IMR-90 (cell line): ENCODE measurements around the gene MMEL1. TPM values are rescaled to one million over a fixed set of nuclear protein-coding genes. Genes with fewer than 3 reads are reported as not detected.
"Not testable (repeated sequence)": the region's sequence is repeated elsewhere in the genome, so short reads cannot be mapped to it uniquely, and the experiment has no call there.

Experiments
- ATAC-seq: fragments of 200-7000 bp; cut with Tn5 transposase; 2 replicates; pipeline ENCODE4 v1.9.1; 2020; ENCODE audit warnings: low read depth, mild to moderate bottlenecking, moderate library complexity
- BruUV-seq: library from RNA; stranded (reverse); fragments of 400-500 nt; replicated peaks from 2 replicates; lab custom pipeline; 2021; lab: Mats Ljungman, UMichigan
- CTCF ChIA-PET: fragments of 300-600 bp; formaldehyde crosslinking; extraction: SDS; loops from one replicate; lab custom pipeline; 2021; ENCODE audit warnings: antibody characterized with exemption; lab: Yijun Ruan, JAX
- POLR2A ChIA-PET: fragments of 300-600 bp; sonication (Branson Sonifier 250); formaldehyde crosslinking; loops from one replicate; lab custom pipeline; 2022; ENCODE audit warnings: antibody characterized with exemption; ENCODE audit not compliant: unreplicated experiment; lab: Charles Lee
- DNase-seq: peaks from one replicate; pipeline ENCODE4 v3.0.0; 2013
- H2AFZ ChIP-seq: replicated peaks from 2 replicates; pipeline ENCODE3; 2013; ENCODE audit warnings: low read length, mild to moderate bottlenecking; ENCODE audit not compliant: poor library complexity
- H2AK5ac ChIP-seq: 2 replicates; pipeline ENCODE4 v1.6.1; 2013; ENCODE audit warnings: low read depth, low read length, inconsistent platforms
- H2AK9ac ChIP-seq: replicated peaks from 2 replicates; pipeline ENCODE3; 2013; ENCODE audit warnings: mild to moderate bottlenecking, low read depth, low read length, moderate library complexity; ENCODE audit not compliant: poor library complexity
- H2BK120ac ChIP-seq: 2 replicates; pipeline ENCODE4 v1.6.1; 2013; ENCODE audit warnings: low read depth, low read length, inconsistent platforms
- H2BK15ac ChIP-seq: 3 replicates; pipeline ENCODE4 v1.6.1; 2013; ENCODE audit warnings: low read depth, low read length, inconsistent platforms
- H2BK20ac ChIP-seq: 2 replicates; pipeline ENCODE4 v1.6.1; 2013; ENCODE audit warnings: low read depth, mild to moderate bottlenecking, inconsistent platforms, low read length, moderate library complexity
- H2BK5ac ChIP-seq: 2 replicates; pipeline ENCODE4 v1.6.1; 2013; ENCODE audit warnings: mild to moderate bottlenecking, low read depth, low read length, inconsistent platforms; ENCODE audit not compliant: poor library complexity, severe bottlenecking
- H3K14ac ChIP-seq: replicated peaks from 2 replicates; pipeline ENCODE4 v1.6.1; 2013; ENCODE audit warnings: low read depth, low read length, inconsistent platforms
- H3K18ac ChIP-seq: 2 replicates; pipeline ENCODE4 v1.6.1; 2013; ENCODE audit warnings: low read depth, low read length, control low read depth
- H3K23ac ChIP-seq: 2 replicates; pipeline ENCODE4 v1.6.1; 2013; ENCODE audit warnings: low read depth, low read length, inconsistent platforms
- H3K27ac ChIP-seq: 2 replicates; pipeline ENCODE4 v1.5.1; 2013; ENCODE audit warnings: mild to moderate bottlenecking, control low read depth, low read length; ENCODE audit not compliant: insufficient read depth
- H3K27me3 ChIP-seq: 2 replicates; pipeline ENCODE4 v1.6.1; 2013; ENCODE audit warnings: low read length; ENCODE audit not compliant: control insufficient read depth, insufficient read depth
- H3K36me3 ChIP-seq: 2 replicates; pipeline ENCODE4 v1.6.1; 2013; ENCODE audit warnings: low read length, mixed read lengths; ENCODE audit not compliant: control insufficient read depth, insufficient read depth
- H3K4ac ChIP-seq: 2 replicates; pipeline ENCODE4 v1.6.1; 2013; ENCODE audit warnings: low read depth, low read length, inconsistent platforms
- H3K4me1 ChIP-seq: 2 replicates; pipeline ENCODE4 v1.6.1; 2013; ENCODE audit warnings: low read length, mixed read lengths; ENCODE audit not compliant: control insufficient read depth, insufficient read depth
- H3K4me2 ChIP-seq: 2 replicates; pipeline ENCODE4 v1.6.1; 2013; ENCODE audit warnings: low read depth, mild to moderate bottlenecking, control low read depth, low read length, moderate library complexity
- H3K4me3 ChIP-seq: 2 replicates; pipeline ENCODE4 v1.5.1; 2013; ENCODE audit warnings: low read depth, mild to moderate bottlenecking, control low read depth, low read length, moderate library complexity; ENCODE audit not compliant: insufficient read depth
- H3K56ac ChIP-seq: 2 replicates; pipeline ENCODE4 v1.6.1; 2013; ENCODE audit warnings: low read length, inconsistent platforms; ENCODE audit not compliant: insufficient read depth; ENCODE audit errors: extremely low read depth
- H3K79me1 ChIP-seq, 2 experiments: 2 replicates each; pipeline ENCODE4 v1.6.1; 2013; ENCODE audit warnings: low read length in 2 of 2, inconsistent platforms in 1 of 2, low read depth in 1 of 2
- H3K9ac ChIP-seq: 2 replicates; pipeline ENCODE4 v1.6.1; 2013; ENCODE audit warnings: low read depth, low read length, control low read depth
- H3K9me1 ChIP-seq: 2 replicates; pipeline ENCODE4 v1.6.1; 2013; ENCODE audit warnings: low read length, inconsistent platforms; ENCODE audit not compliant: insufficient read depth
- H3K9me3 ChIP-seq: 2 replicates; pipeline ENCODE4 v1.6.1; 2013; ENCODE audit warnings: low read length; ENCODE audit not compliant: control insufficient read depth, insufficient read depth
- H4K20me1 ChIP-seq: 2 replicates; pipeline ENCODE4 v1.6.1; 2013; ENCODE audit warnings: low read length, inconsistent platforms; ENCODE audit not compliant: insufficient read depth
- H4K5ac ChIP-seq: 2 replicates; pipeline ENCODE4 v1.6.1; 2013; ENCODE audit warnings: mild to moderate bottlenecking, low read depth, low read length, control low read depth
- H4K8ac ChIP-seq, 2 experiments: 2 replicates each; pipeline ENCODE4 v1.6.1; 2013; ENCODE audit warnings: low read depth in 2 of 2, low read length in 2 of 2, control low read depth in 1 of 2, inconsistent platforms in 1 of 2
- H4K91ac ChIP-seq: 2 replicates; pipeline ENCODE4 v1.6.1; 2013; ENCODE audit warnings: low read depth, low read length, inconsistent platforms; ENCODE audit not compliant: insufficient read depth
- WGBS, 2 experiments: methylation state at CpG; one replicate each; pipeline versions ENCODE4 v1.1.5 to v1.1.7; 2013; ENCODE audit warnings: missing lambda C conversion rate in 2 of 2; ENCODE audit not compliant: insufficient read length in 1 of 2; ENCODE audit errors: extremely low coverage in 2 of 2; 5-methylcytosine and 5-hydroxymethylcytosine counted together
- dilution Hi-C: fragments of 300-500 bp; cut with HindIII; formaldehyde crosslinking; loops from one replicate; pipeline ENCODE4 v1.14.3; 2018; ENCODE audit warnings: low sequenced_read_pairs; ENCODE audit not compliant: unreplicated experiment
- in situ Hi-C: fragments of 300-500 bp; cut with MboI; formaldehyde crosslinking; loops from 3 replicates; pipeline ENCODE4 v1.14.3; 2019; ENCODE audit warnings: low sequenced_read_pairs, inconsistent platforms, mixed read lengths
- intact Hi-C: fragments of 100-400 bp; cut with micrococcal nuclease; formaldehyde crosslinking; loops from 2 replicates; pipeline ENCODE4 v1.10.0; 2022
- polyA plus RNA-seq, 3 experiments: library from polyadenylated mRNA; depleted of rRNA; stranded (reverse); fragments of >200 nt; gene quantifications; 2 replicates each; pipeline ENCODE4 v1.2.3, GENCODE V29; 2012; ENCODE audit warnings: low replicate concordance in 1 of 3
- total RNA-seq: library from RNA; depleted of rRNA; stranded (reverse); fragments of >200 nt; gene quantifications from 2 replicates; pipeline ENCODE4 v1.2.3, GENCODE V29; 2012

The MMEL1 gene
- total and polyA plus RNA-seq, 2 of the 4 experiments (the other 2 are of a cell fraction) = under 0.01 to 0.12 TPM

- POLR2A ChIA-PET, H3K23ac ChIP-seq, H2BK20ac ChIP-seq, H3K4me3 ChIP-seq, H3K27ac ChIP-seq, H4K8ac ChIP-seq, H3K14ac ChIP-seq, H3K18ac ChIP-seq, H2AK5ac ChIP-seq, ATAC-seq, H2BK15ac ChIP-seq, H3K4me1 ChIP-seq, H4K5ac ChIP-seq, H3K9ac ChIP-seq, H3K79me1 ChIP-seq, dilution Hi-C loops, H2BK5ac ChIP-seq, H2BK120ac ChIP-seq, H3K36me3 ChIP-seq, DNase-seq, H2AFZ ChIP-seq, H4K91ac ChIP-seq, H3K27me3 ChIP-seq, H3K4me2 ChIP-seq, in situ Hi-C loops, CTCF ChIA-PET, H3K4ac ChIP-seq, H4K20me1 ChIP-seq, H3K56ac ChIP-seq, H3K9me1 ChIP-seq, intact Hi-C loops, BruUV-seq, H2AK9ac ChIP-seq: not testable (repeated sequence)
- WGBS, 2 experiments = no CpG with 5 or more reads among the region's 12 CpGs
- peaks cover 35% of the 10 kb centered on the region for H3K9me3 ChIP-seq
Measured at GRCh38 chr1:2657124-2657523, 24.3 kb upstream of the MMEL1 start.

GRCh38 chr1:2655598-2656434, 23.0 kb upstream of the MMEL1 start:
- H2BK5ac ChIP-seq, intact Hi-C loops, H4K5ac ChIP-seq, H2AFZ ChIP-seq, H2AK5ac ChIP-seq, H3K23ac ChIP-seq, dilution Hi-C loops, H4K20me1 ChIP-seq, H2BK120ac ChIP-seq, H3K4me1 ChIP-seq, H2AK9ac ChIP-seq, BruUV-seq, H3K14ac ChIP-seq, H2BK20ac ChIP-seq, H3K79me1 ChIP-seq, H3K9me1 ChIP-seq, H3K18ac ChIP-seq, H3K27ac ChIP-seq, H4K8ac ChIP-seq, H3K4me2 ChIP-seq, ATAC-seq, H4K91ac ChIP-seq, H2BK15ac ChIP-seq, CTCF ChIA-PET, H3K27me3 ChIP-seq, H3K4ac ChIP-seq, in situ Hi-C loops, POLR2A ChIA-PET, DNase-seq, H3K9ac ChIP-seq, H3K56ac ChIP-seq, H3K36me3 ChIP-seq, H3K4me3 ChIP-seq: not testable (repeated sequence)
- 29% methylated on average over 15 of the region's 16 CpGs; no CpG with 5 or more reads in 1 of the 2 experiments for WGBS, 2 experiments
- H3K9me3 ChIP-seq = peaks cover 39% of the 10 kb centered on the region
